Suppressor macrophage (primary cell): ENCODE measurements around the gene NT5M.

Experiments used
- DNase-seq, 4 experiments: peaks; one replicate each; pipeline ENCODE4 v3.0.0-alpha.2; 2020 to 2022

NT5M gene

DNA sequence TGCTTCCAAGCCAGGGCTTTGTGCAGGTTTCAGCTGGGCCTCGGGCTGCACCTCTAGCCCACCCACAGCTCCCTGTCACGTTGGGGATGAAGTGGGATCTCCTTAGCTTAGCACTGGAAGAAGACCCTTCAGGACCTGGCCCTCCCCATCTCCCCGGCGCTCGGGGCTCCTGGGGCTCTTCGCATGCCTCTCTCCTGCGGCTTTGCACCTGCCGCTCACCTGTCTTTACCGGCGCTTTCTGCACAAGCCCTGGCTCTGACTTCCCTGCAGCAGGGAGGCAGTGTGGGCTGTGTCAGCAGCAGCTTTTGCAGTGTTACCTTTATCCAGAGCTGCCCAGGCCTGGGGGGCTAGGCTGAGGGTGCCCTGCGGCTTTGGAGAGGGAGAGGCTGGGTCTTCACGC is 52.3 kb downstream of the NT5M start:
- DNase-seq: no peak

DNA sequence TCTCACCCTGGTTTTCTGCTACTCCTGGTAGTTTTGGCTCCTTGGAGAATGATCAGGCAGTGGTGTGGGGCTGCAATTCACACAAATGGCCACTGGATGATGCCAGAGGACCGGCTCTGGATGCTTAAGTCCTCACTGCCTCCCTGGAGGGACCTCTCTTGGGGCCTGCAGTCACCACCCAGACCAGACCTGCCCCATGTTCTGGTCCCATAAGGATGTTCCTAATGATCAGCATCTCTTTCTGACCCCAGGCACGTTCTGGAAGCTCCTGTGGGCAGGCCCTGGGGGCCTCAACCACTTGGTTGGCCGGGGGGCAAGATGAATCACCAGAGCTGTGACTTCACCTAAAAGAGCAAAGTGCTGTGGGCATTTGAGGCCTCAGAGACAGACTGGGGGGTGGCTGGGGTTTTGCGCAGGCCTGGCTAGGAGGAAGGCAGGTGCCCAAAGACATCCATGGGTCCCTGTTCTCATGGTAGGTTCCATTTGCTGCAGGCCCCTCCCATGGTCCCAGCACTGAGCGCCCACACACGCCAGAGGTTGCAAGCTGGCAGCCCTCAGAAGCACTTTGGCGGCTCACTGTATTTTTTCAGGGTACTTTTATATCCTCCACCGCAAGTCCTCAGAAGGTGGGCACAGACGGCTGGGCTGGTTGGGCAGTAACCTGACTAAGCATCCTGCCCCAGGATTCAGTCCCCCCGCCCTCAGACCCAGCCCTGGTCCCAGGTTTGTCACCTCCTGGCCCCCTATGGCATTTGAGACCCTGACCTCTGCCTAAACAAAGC is 53.2 kb downstream of the NT5M start:
- DNase-seq: peak; percentile 83 to 87 (median 86)

DNA sequence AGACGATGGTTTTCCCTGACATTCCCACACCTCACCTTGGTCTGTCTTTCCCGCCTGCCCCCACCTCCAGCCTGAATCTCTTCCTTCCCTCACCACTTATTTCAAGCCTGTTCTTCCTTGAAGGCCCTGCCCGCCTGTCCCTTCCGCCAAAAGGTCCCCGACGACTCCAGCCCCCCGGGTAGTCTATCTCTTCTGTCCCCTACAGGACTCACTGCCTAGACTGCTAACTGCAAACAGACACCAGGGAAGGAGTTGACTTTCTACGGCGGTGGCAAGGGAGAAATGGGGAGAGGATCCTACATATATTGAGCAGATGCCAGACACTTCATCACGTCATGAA is 53.7 kb downstream of the NT5M start:
- DNase-seq: no peak

DNA sequence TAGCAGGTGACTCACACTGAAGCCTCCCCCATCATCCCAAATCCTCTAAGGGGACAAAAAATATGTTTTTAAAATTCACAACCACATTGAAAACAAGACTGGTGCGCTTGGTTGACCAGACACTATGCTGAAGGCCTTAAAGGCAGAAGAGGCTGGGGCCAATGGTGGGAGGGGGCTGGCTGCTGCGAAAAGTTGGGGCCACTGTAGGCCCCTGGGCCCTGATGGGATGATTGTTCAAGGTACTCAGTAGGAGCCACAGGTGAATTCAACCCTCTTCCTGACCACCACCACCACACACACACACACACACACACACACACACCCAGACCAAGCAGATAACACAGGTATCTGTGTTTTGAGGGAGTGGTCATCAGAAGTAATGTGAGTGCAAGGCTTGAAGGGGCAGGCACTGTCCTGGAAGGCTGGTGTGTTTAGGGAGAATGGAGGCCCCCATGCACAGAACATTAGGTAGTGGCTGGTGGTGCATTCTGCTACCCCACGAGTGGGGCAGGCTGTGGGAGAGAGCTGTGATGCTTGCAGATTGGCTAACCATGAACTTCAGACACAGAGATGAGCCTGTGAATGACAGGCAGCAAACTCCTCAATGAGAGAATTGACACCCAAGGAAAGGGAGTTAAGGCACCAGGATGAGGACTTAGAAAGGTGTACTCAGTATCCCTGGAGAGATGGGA is 55.0 kb downstream of the NT5M start:
- no peak for DNase-seq

DNA sequence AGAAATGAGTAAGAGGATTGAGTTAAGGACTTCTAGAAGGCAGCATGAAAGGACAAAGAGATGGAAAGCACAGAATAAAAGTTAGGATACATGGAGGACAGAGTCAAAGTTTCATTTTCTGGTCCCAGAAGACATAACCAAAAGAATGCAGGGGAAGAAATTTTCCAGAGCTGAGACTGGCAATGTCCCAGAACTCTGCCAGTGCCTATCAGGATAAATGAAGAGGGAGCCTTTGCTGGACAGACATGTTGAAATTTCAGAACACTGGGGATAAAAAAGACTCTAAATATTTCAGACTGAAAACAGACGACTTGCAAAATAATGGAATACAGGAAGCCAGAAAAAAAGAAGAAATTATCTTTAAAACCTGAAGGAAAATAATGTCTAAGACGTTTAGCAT is 55.7 kb downstream of the NT5M start:
- DNase-seq: no peak

DNA sequence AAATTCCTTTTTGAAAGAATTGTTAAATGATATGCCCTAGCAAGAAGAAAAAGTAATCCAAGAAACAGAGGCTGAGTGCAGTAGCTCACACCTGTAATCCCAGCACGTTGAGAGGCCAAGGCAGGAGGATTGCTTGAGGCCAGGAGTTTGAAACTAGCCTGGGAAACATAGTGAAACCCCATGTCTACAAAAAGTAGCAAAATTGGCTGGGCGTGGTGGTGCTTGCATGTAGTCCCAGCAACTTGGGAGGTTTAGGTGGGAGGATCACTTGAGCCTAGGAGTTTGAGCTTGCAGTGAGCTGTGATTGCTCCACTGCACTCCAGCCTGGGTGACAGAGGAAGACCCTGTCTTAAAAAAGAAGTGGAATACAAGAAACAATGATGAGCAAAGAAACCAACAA is 56.1 kb downstream of the NT5M start:
- no peak for DNase-seq

DNA sequence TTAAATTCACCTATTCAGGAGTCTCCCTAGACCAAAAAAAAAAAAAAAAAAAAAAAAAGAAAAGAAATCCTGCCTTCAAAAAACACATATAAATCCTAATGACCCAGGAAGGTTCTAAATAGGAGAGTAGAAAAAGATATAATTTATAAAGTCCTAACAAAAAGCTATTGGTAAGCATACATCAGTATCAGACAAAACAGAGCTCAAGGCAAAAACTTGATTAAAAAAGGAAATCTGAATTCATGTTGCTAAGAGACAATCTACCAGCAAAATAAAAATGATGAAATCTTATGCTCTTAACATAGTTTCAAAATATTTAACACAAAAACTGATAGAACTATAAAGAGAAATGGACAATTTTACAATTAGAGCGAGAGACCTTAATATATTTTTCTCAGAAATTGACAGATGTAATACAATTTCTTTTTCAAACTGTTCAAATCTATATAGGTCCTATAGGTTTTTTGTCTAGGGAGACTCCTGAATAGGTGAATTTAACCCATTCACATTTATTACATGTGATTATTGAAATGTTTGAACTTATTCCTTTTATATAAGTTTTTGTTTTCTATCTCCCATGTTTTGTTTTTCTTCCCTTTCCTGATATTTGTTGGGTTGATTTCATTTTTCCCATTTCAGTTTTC is 57.0 kb downstream of the NT5M start:
- no peak for DNase-seq

DNA sequence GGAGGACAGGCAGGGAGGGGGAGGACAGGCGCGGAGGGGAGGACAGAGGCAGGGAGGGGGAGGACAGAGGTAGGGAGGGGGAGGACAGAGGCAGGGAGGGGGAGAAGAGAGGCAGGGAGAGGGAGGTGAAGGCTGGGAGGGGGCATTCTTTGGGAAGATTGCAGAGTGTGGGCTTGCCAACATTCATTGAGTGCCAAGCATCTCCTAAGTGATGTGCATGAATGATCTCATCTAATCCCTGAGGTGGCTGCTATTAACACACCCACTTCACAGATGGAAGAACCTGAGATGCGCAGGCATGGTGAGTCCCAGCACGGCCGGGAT is 58.3 kb downstream of the NT5M start:
- DNase-seq: no peak

DNA sequence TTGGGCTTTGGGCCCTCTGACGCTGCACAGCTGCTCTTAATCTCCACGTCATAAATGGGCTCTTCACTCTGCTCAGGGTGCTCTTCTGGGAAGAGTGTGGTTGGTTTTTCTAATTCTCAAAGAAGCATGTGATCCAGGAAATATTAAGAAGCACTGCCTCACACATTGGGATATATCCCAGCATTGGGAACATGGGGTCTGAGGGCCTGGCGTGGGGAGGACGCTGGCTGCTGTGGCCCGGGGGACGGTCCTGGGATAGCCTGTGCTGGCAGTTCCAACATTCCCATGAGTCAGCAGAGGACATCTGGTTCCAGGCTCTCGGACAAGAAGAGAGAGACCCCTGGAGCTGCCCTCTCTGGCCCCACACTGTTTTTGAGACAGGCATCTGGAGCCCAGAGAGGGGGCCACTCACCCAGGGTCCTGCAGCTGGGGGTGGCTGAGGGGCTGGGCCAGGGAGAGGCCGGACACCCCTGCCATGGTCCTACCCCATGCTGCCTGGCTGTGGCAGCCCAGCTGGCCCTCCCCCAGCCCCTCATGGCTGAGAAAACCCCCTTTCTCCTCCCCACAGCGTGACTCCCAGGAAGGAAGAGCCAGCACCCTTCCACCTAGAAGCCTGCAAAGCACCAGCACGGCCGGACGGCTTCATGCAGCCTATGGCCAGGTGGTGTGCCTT is 58.8 kb downstream of the NT5M start:
- DNase-seq: no peak

DNA sequence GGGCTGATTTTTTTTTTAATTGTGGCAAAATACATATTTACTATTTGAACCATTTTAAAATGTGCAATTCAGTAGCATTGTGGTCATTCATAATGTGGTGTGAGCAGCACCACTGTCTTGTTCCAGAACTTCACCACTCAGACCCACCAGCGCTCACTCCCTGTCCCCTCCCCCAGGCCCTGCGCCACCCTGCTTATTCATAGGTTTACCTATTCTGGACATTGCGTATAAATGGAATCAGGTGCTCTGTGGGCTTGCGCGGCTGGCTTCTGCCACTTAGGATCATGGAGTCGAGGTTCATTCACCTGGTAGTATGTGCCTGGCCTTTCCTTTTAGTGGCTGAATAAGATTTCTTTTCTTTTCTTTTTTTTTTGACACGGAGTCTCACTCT is 59.4 kb downstream of the NT5M start:
- no peak for DNase-seq

DNA sequence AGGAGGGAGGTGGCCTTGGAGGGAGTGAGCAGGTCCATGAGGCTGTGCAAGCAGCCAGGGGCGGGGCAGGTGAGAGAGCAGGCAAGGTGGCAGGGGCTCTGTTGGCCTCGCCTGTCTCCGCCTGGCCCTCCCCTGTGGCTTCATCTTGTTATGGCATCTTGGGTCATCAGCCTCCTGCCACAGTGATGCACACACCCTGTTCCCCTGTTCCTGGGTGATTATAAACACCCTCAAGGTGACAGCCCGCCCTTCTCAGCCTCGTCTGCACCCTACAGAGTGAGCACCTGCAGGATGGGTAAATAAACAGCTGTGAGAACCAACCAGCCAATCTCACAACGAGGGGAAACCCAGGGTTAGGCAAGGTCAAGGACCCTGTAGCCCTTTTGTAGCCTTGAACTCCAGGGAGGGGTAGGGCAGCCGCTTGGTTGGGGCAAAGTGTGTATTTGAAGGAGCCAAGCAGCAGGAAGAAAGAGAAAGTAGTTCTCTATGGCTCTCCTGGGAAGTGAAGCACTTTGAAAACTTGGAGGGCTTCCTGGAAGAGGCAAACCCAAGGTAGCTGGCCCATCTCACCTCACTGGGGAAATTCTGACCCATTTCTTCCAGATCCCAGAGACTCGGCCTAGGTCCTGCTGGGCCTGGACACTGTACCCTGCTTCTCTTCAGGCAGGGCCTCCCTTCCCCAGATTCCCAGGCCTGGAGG is 60.6 kb downstream of the NT5M start:
- DNase-seq: no peak

DNA sequence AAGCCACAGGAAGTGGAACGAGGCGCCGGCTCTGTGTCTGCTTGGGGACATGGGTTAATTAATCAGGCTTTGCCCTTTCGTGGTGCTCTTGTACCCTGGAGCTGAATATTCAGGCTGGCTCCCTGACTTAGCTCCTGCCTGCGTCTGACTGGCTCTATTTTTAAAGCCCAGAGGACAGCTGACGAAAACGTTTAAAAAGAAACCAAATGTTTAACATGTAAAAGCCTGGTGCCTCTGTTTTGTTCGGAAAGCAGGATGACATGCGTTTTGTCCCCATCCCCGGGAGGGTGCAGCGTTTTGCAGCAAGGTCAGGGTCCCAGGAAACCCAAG is 61.1 kb downstream of the NT5M start:
- no peak for DNase-seq

DNA sequence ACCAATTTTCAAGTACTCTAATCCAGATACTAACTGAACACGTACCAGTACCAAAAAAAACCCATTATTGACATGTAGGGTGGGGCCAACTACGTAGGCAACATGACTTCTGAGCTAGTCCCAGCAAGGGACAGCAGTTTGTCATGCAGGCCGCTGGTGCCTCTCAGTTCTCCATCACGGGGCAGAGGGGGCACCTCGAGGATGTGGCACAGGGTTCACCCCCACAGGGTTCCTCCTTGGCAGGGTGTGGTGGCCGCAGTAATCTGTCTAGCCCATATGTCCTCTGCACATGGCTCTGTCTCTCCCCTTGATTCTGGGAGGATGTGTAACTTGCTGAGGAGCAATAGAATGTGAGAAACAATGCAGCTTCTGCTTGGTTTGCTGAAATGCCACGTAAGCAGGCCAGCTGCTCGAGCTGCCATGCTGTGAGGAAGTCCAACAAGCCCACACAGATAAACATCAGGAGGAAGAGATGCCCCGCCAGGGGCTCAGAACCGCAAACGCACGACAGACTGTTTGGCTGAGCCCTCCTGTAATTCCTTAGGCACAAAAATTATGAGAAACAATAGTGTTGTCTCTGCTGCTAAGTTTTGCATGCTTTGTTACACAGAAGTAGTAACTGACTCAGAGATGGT is 62.4 kb downstream of the NT5M start:
- DNase-seq: no peak

DNA sequence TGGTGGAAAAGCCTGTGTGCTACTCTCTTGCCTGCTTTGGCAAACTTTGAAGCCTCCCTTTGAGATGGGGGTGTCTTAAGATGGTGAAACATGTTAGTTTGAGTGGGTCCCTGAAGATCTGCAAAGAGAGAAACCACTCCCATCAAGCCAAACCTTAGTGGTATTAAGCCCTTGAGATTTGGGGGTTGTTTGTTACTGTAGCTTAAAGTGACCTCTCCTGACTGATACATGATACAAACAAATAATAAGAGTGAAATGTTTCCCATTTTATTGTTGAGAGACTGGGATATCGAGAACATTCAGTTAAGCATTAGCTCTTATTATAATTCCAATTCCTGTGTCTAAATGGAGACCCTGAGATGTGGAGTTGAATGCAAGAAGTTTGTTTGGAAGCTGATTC is 63.1 kb downstream of the NT5M start:
- DNase-seq: no peak

DNA sequence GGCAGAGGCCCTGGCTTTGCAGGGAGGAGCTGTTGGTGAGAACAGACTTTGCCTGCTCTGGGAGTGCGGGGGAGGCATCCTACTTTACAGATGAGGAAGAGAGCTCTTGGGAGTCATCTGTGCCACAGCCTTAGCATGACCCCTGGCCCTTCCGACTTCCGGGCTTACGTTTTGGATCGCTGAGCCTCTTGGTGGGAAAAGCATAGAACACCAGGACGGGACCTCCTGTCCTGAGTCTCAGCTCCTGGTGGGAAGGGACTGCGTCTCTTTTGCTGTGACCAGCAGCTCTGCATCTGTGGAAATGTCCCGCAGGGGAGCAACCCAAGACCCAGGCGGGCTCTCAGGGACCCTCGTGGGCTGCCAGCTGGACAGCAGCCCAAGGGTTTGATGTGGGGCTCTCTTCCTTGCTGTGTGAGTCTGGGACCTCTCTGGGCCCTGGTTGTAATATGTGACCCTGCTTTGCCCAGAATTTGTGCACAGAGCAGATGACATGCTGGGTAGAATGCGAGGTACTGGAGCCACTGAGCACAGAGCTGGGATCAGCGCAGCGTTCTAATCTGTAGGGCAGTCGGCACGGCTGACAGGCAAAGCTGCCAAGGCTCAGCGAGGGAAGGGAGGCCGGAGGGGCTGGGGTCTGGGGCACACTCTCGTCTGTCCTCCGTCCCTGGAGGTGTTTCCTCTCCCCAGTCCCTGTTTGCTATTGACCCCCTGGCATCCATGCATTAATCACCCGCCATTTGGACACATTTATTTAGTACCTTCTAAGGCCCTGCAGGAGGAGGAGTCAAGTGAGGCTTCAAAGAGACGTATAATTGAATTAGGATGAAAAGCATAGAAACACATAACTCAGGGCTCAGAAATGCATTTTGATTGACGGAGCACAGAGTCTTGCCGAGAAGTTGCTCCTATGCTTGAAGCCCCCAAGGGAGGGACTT is 64.0 kb downstream of the NT5M start:
- peak in 3 of 4 experiments; percentile 20 to 61 (median 36) for DNase-seq

DNA sequence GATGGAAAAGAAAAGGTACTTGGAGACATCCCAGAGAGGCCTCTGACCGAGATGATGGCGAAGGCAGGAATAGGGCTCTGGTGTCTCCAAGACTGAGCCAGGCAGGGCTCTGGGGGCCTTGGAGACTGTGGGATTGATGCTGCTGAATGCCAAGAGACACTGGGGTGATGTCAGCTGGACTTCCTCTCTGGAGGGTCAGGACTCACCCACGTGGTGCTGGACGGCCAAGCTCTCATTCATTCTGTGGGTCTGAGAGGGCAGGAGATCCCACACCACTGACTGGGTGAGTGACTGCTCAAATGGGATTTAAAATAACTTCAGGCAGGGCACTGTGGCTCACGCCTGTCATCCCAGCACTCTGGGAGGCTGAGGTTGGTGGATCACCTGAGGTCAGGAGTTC is 64.8 kb downstream of the NT5M start:
- DNase-seq: peak; percentile 35 to 63 (median 48)

DNA sequence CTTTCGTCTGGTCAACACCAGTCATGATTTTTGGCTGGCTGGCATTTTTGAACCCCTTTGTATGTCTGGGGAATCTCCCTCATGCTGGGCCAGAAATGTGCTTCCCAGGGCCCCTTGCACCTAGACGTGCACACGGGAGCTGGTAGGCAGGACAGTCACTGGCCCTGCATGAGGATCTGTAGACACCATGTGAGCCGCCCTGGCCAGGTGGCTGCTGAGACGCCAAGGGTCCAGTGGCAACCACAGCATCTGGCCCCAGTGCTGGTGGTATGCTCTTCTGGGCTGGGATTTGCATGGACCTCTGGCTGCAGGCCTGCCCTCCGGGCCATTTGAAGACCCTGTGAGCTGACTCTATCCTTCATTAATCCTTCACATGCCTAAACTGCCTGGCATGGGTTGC is 67.5 kb downstream of the NT5M start:
- DNase-seq: no peak

DNA sequence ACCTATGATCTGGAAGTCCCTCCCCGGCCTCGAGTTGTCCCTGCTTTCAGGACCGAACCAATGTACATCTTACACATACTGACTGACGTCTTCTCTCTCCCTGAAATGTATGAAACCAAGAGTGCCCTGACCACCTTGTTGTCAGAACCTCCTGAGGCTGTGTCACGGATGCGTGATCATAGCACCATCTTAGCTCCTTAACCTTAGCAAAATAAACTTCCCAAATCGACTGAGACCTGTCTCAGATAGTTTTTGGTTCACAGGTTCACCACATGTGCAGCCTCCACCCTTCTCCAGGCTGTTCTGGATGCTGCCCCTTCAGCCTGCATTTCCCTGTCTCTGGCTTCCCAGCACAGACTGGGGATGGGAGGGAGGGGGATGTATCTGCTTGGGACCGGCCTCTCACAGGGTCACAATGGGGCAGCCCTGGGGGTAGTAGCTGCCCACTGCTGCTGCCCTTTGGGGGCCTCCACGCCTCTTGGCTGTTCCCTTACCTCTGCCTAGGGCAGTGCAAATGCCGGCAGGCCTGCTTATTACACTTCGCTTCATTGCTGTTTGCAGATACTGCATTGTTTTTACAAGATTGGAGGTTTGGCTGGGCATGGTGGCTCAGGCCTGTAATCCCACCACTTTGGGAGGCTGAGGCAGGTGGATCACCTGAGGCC is 69.8 kb downstream of the NT5M start:
- DNase-seq: no peak

DNA sequence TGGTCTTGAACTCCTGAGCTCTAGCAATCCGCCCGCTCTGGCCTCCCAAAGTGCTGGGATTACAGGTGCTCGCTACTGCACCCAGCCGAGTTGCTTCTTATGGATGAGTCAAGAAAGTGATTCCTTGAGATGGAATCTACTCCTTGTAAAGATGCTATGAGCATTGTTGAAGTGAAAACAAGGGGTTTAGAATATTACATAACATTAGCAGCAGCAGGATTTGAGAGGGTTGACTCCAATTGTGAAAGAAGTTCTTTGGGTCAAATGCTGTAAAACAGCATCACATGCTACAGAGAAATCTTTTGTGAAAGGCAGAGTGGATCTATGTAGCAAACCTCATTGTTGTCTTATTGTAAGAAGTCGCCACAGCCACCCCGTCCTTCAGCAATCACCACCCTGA is 72.7 kb downstream of the NT5M start:
- DNase-seq: peak in 1 of 4 experiments; percentile 9

DNA sequence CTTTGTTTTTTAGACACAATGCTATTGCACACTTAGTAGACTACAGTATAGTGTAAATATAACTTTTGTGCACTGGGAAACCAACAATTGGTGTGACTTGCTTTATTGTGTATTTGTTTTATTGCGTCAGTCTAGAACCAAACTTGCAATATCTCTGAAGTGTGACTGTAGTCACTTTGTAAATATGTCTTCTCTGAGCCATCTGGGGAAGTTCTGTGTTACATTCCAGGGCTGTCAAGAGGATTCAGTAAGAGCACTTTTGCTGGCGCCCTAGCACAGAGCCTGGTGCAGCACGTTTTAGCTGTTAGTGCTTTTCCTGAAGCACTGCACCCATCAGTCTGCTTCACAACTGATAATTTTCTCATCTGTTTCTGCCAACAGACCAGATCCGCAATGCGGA is 73.2 kb downstream of the NT5M start:
- peak in 2 of 4 experiments; percentile 11 to 26 for DNase-seq
